HEK293 (cell line): ENCODE data around the gene TTLL11.

Experiments
- REPIN1 ChIP-seq: fragments of 450-650 bp; formaldehyde crosslinking; IDR thresholded peaks from 2 replicates; pipeline ENCODE4 v1.5.1; 2017; ENCODE audit warnings: missing biosample characterization, missing genetic modification characterization, low read depth
- ZNF121 ChIP-seq: fragments of 450-650 bp; formaldehyde crosslinking; IDR thresholded peaks from 2 replicates; pipeline ENCODE4 v1.5.1; 2016; ENCODE audit warnings: missing biosample characterization, missing genetic modification characterization
- ZNF133 ChIP-seq: fragments of 450-650 bp; formaldehyde crosslinking; IDR thresholded peaks from 2 replicates; pipeline ENCODE4 v1.5.1; 2016; ENCODE audit warnings: missing biosample characterization, missing genetic modification characterization

GRCh38 chr9:121830441-121831140 is 262.5 kb downstream of the TTLL11 start:
- TF ChIP-seq ZNF133 (tag by site-specific recombination) (no peak), REPIN1 (tag by site-specific recombination) (no peak), ZNF121 (tag by site-specific recombination) (no peak)
